ENCODE data around the gene CDS1.

The CDS1 gene

GRCh38 chr4:84579403-84579776, 3.5 kb upstream of the CDS1 start:
- no peak overlapping the region for H3K4me3 ChIP-seq (ENCODE audit: low read depth, low read length)
- no peak for DNase-seq (ENCODE audit: low read depth)
- no peak for TF ChIP-seq CTCF (IDR thresholded peaks at IDR 0.05; ENCODE audit: insufficient read depth, low read depth, low read length, missing control alignments)

DNA sequence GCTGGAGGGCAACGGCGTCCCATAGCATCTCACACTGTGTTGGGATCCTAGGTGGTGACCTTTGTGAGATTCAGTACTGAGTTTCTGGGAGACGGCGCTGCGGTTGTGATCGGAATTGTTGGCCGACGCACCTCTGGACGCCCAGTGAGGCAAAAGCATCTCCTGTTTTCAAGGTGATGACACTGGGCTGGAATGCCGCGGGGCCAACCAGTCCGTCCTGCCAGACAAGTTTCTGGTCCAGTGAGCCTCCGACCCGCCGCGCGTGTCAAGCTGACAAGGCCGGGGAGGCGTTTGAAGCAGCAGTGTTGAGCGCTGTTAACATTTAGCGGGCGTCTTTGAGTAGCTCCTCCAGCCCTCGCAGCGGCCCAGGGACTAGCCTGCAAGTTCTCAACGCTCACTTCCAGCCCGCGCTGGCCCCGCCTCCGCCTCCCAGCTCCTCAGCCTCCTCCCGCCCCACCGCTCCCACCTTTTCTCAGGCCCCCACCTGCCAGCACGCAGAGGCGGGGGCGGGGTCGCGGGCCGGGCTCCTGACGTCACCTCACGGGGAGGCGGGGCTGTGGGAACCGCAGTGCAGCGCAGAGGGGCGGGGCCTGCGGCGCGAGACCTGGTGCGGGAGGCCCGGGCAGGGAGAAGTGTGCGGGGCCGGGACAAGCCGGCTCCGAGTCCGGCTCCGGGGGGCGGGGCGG, 482 bp upstream of the CDS1 start:
- DNase-seq (ENCODE audit: low read depth): peak; percentile 65
- H3K4me3 ChIP-seq (ENCODE audit: low read depth, low read length): peak overlapping the region; percentile 55
- no peak for TF ChIP-seq CTCF (IDR thresholded peaks at IDR 0.05; ENCODE audit: insufficient read depth, low read depth, low read length, missing control alignments)

- H3K4me3 ChIP-seq (ENCODE audit: low read depth, low read length): peak overlapping the region; percentile 55
- no peak for TF ChIP-seq CTCF (IDR thresholded peaks at IDR 0.05; ENCODE audit: insufficient read depth, low read depth, low read length, missing control alignments)
- DNase-seq (ENCODE audit: low read depth): peak; percentile 10
Observed at GRCh38 chr4:84583876-84584380, 1.0 kb downstream of the CDS1 start.

GRCh38 chr4:84585251-84585650, 2.3 kb downstream of the CDS1 start:
- H3K4me3 ChIP-seq (ENCODE audit: low read depth, low read length): no peak overlapping the region
- no peak for TF ChIP-seq CTCF (IDR thresholded peaks at IDR 0.05; ENCODE audit: insufficient read depth, low read depth, low read length, missing control alignments)
- no peak for DNase-seq (ENCODE audit: low read depth)

DNA sequence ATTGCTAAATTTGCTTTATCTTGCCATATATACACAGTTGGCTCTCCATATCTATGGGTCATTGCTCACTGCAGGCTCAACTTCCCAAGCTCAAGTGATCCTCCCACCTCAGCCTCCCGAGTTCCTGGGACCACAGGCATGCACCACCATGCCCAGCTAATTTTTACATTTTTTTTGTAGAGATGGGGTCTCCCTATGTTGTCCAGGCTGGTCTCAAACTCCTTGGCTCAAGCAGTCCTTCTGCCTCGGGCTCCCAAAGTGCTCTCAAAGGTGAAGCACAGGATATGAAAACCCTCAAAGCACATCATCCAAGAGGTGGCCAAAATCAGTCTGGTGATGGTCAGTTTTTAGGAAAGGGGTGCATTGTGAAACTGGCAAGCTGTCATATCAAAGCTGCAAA, 11.8 kb downstream of the CDS1 start:
- no peak for DNase-seq (ENCODE audit: low read depth)
- TF ChIP-seq CTCF (IDR thresholded peaks at IDR 0.05; ENCODE audit: insufficient read depth, low read depth, low read length, missing control alignments): no peak
- no peak overlapping the region for H3K4me3 ChIP-seq (ENCODE audit: low read depth, low read length)

DNA sequence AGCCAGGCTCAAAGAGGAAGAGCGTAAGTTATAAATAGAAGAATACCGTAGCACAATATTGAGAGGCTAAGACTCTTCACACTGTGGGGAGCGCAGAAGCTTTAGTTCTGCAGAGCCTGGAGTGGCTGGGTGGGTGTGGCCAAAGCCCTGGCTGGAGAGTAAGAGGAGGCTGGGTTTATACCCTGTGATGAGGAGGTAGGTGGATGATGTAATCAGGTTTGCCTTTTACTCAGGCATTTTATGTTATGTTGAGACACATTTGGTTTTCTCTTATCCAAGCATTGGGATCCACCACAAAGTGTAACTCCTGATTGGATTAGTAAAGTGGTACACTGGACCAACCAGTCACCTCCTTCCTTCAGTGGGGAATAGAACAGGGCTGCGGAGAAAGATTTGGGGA, 13.9 kb downstream of the CDS1 start:
- no peak for TF ChIP-seq CTCF (IDR thresholded peaks at IDR 0.05; ENCODE audit: insufficient read depth, low read depth, low read length, missing control alignments)
- H3K4me3 ChIP-seq (ENCODE audit: low read depth, low read length): no peak overlapping the region
- no peak for DNase-seq (ENCODE audit: low read depth)

DNA sequence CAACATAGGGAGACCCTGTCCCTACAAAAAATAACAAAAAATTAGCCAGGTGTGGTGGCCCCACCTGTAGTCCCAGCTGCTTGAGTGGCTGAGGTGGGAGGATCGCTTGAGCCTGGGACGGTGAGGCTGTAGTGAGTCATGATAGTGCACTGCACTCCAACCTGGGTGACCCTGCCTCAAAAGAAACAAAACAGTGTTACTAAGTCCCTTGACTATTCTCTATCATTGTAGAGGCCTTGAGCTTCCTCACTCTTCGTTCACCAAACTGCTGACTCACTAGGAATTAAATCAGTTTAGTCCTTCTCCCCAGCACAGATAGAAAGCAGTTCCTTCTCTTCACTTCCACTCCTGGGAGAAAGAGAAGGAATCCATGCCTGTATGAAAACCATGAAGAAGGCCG, 14.5 kb downstream of the CDS1 start:
- no peak overlapping the region for H3K4me3 ChIP-seq (ENCODE audit: low read depth, low read length)
- TF ChIP-seq CTCF (IDR thresholded peaks at IDR 0.05; ENCODE audit: insufficient read depth, low read depth, low read length, missing control alignments): no peak
- no peak for DNase-seq (ENCODE audit: low read depth)

Data from GM12865 (cell line).